Measurements from ENCODE around the gene SCFD2. TPM values are rescaled to one million over a fixed set of nuclear protein-coding genes. Genes with fewer than 3 reads are reported as not detected.
"Not testable (repeated sequence)": the region's sequence is repeated elsewhere in the genome, so short reads cannot be mapped to it uniquely, and the experiment has no call there.

Gene SCFD2
- total RNA-seq: 10 to 100 TPM; 14.3 to 37.8 (median 27.7) TPM

- Histone ChIP-seq H3K9me3 (no peaks in the 10 kb centered on the region), H3K36me3 (no peaks in the 10 kb centered on the region), H3K4me1 (peaks cover 6 to 52% (median 17%) of the 10 kb centered on the region in 3 donors), H3K4me3 (peak within 1 kb of the TSS; percentile 60 to 91 (median 78)), H3K27me3 (peaks cover 0 to 23% (median 0%) of the 10 kb centered on the region in 4 donors), H3K27ac (peak within 1 kb of the TSS; percentile 41 to 77 (median 64))
- peak; percentile 89 for DNase-seq
- TF ChIP-seq CTCF (IDR thresholded peaks at IDR 0.05) (no peak), POLR2A (IDR thresholded peaks at IDR 0.05) (peak in 1 of 4 donors; percentile 36)
- intact Hi-C loops (cut with DNase I): no loop called here
- WGBS, 2 donors: 0 to 1% methylated on average over 20 to 22 of the region's 51 CpGs
Observed at GRCh38 chr4:53365486-53366300, at the start of gene SCFD2. Gene SCFD2 (minus strand): TSS chr4:53366061.

GRCh38 chr4:53409479-53409878, 43.6 kb upstream of the SCFD2 start:
- H3K4me3 ChIP-seq; H3K9me3 ChIP-seq; H3K27me3 ChIP-seq; H3K4me1 ChIP-seq; H3K27ac ChIP-seq; DNase-seq; intact Hi-C loops (cut with DNase I): not testable (repeated sequence)
- 94 to 100% methylated on average over 1 to 5 of the region's 11 CpGs for WGBS, 2 donors
- H3K36me3 ChIP-seq: peaks cover 0 to 25% (median 0%) of the 10 kb centered on the region in 3 donors

- H3K4me1 ChIP-seq: peaks cover 0 to 39% (median 13%) of the 10 kb centered on the region in 3 donors
- no peak for DNase-seq
Observed at GRCh38 chr4:53380221-53380620, 14.4 kb upstream of the SCFD2 start.

GRCh38 chr4:53378171-53378482, 12.3 kb upstream of the SCFD2 start:
- peaks cover 0 to 39% (median 13%) of the 10 kb centered on the region in 3 donors for H3K4me1 ChIP-seq
- peak overlapping the region; percentile 70 to 98 (median 81) for H3K4me3 ChIP-seq
- intact Hi-C loops (cut with DNase I): no loop called here
- TF ChIP-seq CTCF (IDR thresholded peaks at IDR 0.05): no peak
- no peak for TF ChIP-seq POLR2A (IDR thresholded peaks at IDR 0.05)
- no peaks in the 10 kb centered on the region for H3K9me3 ChIP-seq
- 0 to 1% methylated on average over 10 of the region's 10 CpGs for whole genome bisulfite sequencing, 2 donors
- H3K36me3 ChIP-seq: peaks cover 0 to 15% (median 0%) of the 10 kb centered on the region in 3 donors
- peaks cover 0 to 7% (median 0%) of the 10 kb centered on the region in 4 donors for H3K27me3 ChIP-seq
- no peak for DNase-seq
- peak overlapping the region; percentile 88 to 94 (median 92) for H3K27ac ChIP-seq

More at GRCh38 chr4:53380221-53380620, 14.4 kb upstream of the SCFD2 start:
- Histone ChIP-seq H3K9me3 (no peaks in the 10 kb centered on the region), H3K4me3 (no peak overlapping the region), H3K27me3 (no peaks in the 10 kb centered on the region), H3K36me3 (peaks cover 0 to 36% (median 6%) of the 10 kb centered on the region in 3 donors), H3K27ac (no peak overlapping the region)
- TF ChIP-seq CTCF (IDR thresholded peaks at IDR 0.05) (no peak), POLR2A (IDR thresholded peaks at IDR 0.05) (no peak)
- intact Hi-C loops (cut with DNase I): no loop called here
- 86 to 91% methylated on average over 4 of the region's 4 CpGs for WGBS, 2 donors

GRCh38 chr4:53377319-53378170, 11.7 kb upstream of the SCFD2 start, which contains the start of gene FIP1L1:
Gene FIP1L1 (plus strand): TSS chr4:53377641. CDS start chr4:53377839, 198 bp downstream.
- TF ChIP-seq POLR2A (IDR thresholded peaks at IDR 0.05) (peak in 3 of 4 donors; percentile 68 to 91 (median 74)), CTCF (IDR thresholded peaks at IDR 0.05) (peak in 1 of 6 experiments; percentile 27)
- Histone ChIP-seq H3K36me3 (peaks cover 0 to 9% (median 0%) of the 10 kb centered on the region in 3 donors), H3K27ac (peak within 1 kb of the TSS; percentile 88 to 94 (median 92)), H3K4me3 (peak within 1 kb of the TSS; percentile 70 to 98 (median 81)), H3K4me1 (peaks cover 0 to 39% (median 13%) of the 10 kb centered on the region in 3 donors), H3K27me3 (peaks cover 0 to 7% (median 0%) of the 10 kb centered on the region in 4 donors), H3K9me3 (no peaks in the 10 kb centered on the region)
- intact Hi-C loops (cut with DNase I): no loop called here
- 0% methylated on average over 13 to 18 of the region's 85 CpGs for WGBS, 2 donors
- DNase-seq: peak; percentile 65
